H1 (cell line): ENCODE results near the gene HBB. TPM values are rescaled to one million over a fixed set of nuclear protein-coding genes. Genes with fewer than 3 reads are reported as not detected.

Experiments used
- CTCF ChIA-PET: fragments of 300-600 bp; sonication (Branson Sonifier 250); formaldehyde crosslinking; loops from one replicate; lab custom pipeline; 2021; ENCODE audit not compliant: partially characterized antibody; lab: Charles Lee
- POLR2A ChIA-PET: fragments of 300-600 bp; sonication (Branson Sonifier 250); formaldehyde crosslinking; loops from one replicate; lab custom pipeline; 2021; ENCODE audit warnings: inconsistent platforms; ENCODE audit not compliant: partially characterized antibody; lab: Charles Lee
- DNase-seq, 2 experiments: peaks; one replicate each; pipeline versions ENCODE4 v3.0.0 to v3.0.0-alpha.2; 2010 to 2022; ENCODE audit warnings: low spot score in 2 of 2, low read depth in 1 of 2, mixed read lengths in 1 of 2
- FAIRE-seq: peaks from 2 replicates; lab custom pipeline; 2011; peaks lifted over from hg19 to GRCh38; lab: Jason Lieb, UNC
- H2AFZ ChIP-seq: 2 replicates; pipeline ENCODE4 v1.8.1; 2012; ENCODE audit warnings: low read length, inconsistent platforms
- H2AK5ac ChIP-seq: 2 replicates; pipeline ENCODE4 v1.6.1; 2013; ENCODE audit warnings: low read depth, low read length
- H2BK120ac ChIP-seq: replicated peaks from 2 replicates; pipeline ENCODE3; 2013; ENCODE audit warnings: low read depth, low read length, inconsistent platforms
- H2BK12ac ChIP-seq: 2 replicates; pipeline ENCODE4 v1.6.1; 2013; ENCODE audit warnings: low read depth, low read length
- H2BK15ac ChIP-seq: 2 replicates; pipeline ENCODE4 v1.6.1; 2013; ENCODE audit warnings: low read length
- H2BK20ac ChIP-seq: 2 replicates; pipeline ENCODE4 v1.6.1; 2013; ENCODE audit warnings: low read length
- H2BK5ac ChIP-seq: 2 replicates; pipeline ENCODE4 v1.6.1; 2013; ENCODE audit warnings: low read depth, low read length
- H3K14ac ChIP-seq: 2 replicates; pipeline ENCODE4 v1.6.1; 2013; ENCODE audit warnings: inconsistent platforms; ENCODE audit not compliant: insufficient read length
- H3K18ac ChIP-seq: 2 replicates; pipeline ENCODE4 v1.6.1; 2013; ENCODE audit warnings: low read length; ENCODE audit errors: extremely low read depth
- H3K23ac ChIP-seq: 2 replicates; pipeline ENCODE4 v1.6.1; 2013; ENCODE audit warnings: inconsistent platforms; ENCODE audit not compliant: insufficient read length
- H3K23me2 ChIP-seq: 2 replicates; pipeline ENCODE4 v1.6.1; 2013; ENCODE audit warnings: low read depth, low read length
- H3K27ac ChIP-seq: 2 replicates; pipeline ENCODE4 v1.6.1; 2011; ENCODE audit warnings: low read depth, low read length, inconsistent platforms
- H3K27me3 ChIP-seq, 4 experiments: replicated peaks in 1 of 4; 1 replicate in 1 of 4; 2 replicates in 3 of 4; pipeline versions ENCODE4 v1.6.1 to v1.8.1; 2011 to 2013; ENCODE audit warnings: low read length in 3 of 4, mild to moderate bottlenecking in 3 of 4, inconsistent platforms in 2 of 4, mixed read lengths in 2 of 4, moderate library complexity in 1 of 4; ENCODE audit not compliant: control insufficient read depth in 3 of 4, insufficient read depth in 3 of 4; ENCODE audit errors: extremely low read depth in 1 of 4
- H3K36me3 ChIP-seq, 4 experiments: 2 replicates each; pipeline versions ENCODE4 v1.6.1 to v1.8.1; 2011 to 2013; ENCODE audit warnings: mild to moderate bottlenecking in 4 of 4, low read length in 3 of 4, moderate library complexity in 2 of 4, control low read depth in 1 of 4, inconsistent platforms in 1 of 4; ENCODE audit not compliant: insufficient read depth in 4 of 4, control insufficient read depth in 2 of 4
- H3K4ac ChIP-seq: replicated peaks from 2 replicates; pipeline ENCODE3; 2013; ENCODE audit warnings: low read length, low read depth, mixed read lengths, inconsistent platforms; ENCODE audit not compliant: insufficient read length
- H3K4me1 ChIP-seq, 4 experiments: replicated peaks in 1 of 4; 1 replicate in 1 of 4; 2 replicates in 3 of 4; pipeline versions ENCODE4 v1.6.1 to v1.8.1; 2011 to 2013; ENCODE audit warnings: low read length in 3 of 4, inconsistent platforms in 2 of 4, mixed read lengths in 1 of 4; ENCODE audit not compliant: insufficient read depth in 4 of 4, control insufficient read depth in 3 of 4
- H3K4me2 ChIP-seq, 2 experiments: 2 replicates each; pipeline versions ENCODE4 v1.6.1 to v1.8.1; 2011 to 2013; ENCODE audit warnings: low read depth in 2 of 2, low read length in 2 of 2, control low read depth in 1 of 2, inconsistent platforms in 1 of 2, mild to moderate bottlenecking in 1 of 2; ENCODE audit not compliant: insufficient read depth in 1 of 2
- H3K4me3 ChIP-seq, 4 experiments: fragments of 200-600, 300-600 bp in 1 of 4; sonication (generic), shearing (Covaris generic), sonication (Bioruptor Twin) in 1 of 4; 2 replicates each; pipeline versions ENCODE4 v1.5.1 to v1.8.1; 2011 to 2016; ENCODE audit warnings: low read length in 4 of 4, low read depth in 3 of 4, control low read depth in 2 of 4, inconsistent platforms in 2 of 4, mild to moderate bottlenecking in 2 of 4, mixed read lengths in 1 of 4, moderate library complexity in 1 of 4; ENCODE audit not compliant: insufficient read depth in 2 of 4; ENCODE audit errors: extremely low read depth in 1 of 4
- H3K56ac ChIP-seq: replicated peaks from 2 replicates; pipeline ENCODE3; 2013; ENCODE audit warnings: low read depth, mild to moderate bottlenecking, mixed read lengths, low read length, inconsistent platforms; ENCODE audit not compliant: insufficient read length
- H3K79me1 ChIP-seq: 2 replicates; pipeline ENCODE4 v1.6.1; 2013; ENCODE audit warnings: low read depth, low read length, control low read depth
- H3K79me2 ChIP-seq, 2 experiments: 2 replicates each; pipeline versions ENCODE4 v1.6.1 to v1.8.1; 2012 to 2013; ENCODE audit warnings: low read length in 2 of 2, mild to moderate bottlenecking in 2 of 2, inconsistent platforms in 1 of 2; ENCODE audit not compliant: insufficient read depth in 2 of 2, control insufficient read depth in 1 of 2
- H3K9ac ChIP-seq, 4 experiments: replicated peaks in 1 of 4; 1 replicate in 1 of 4; 2 replicates in 3 of 4; pipeline versions ENCODE4 v1.6.1 to v1.8.1; 2011 to 2013; ENCODE audit warnings: low read depth in 3 of 4, low read length in 3 of 4, control low read depth in 2 of 4, mild to moderate bottlenecking in 2 of 4, moderate library complexity in 2 of 4, inconsistent platforms in 1 of 4; ENCODE audit errors: extremely low read depth in 1 of 4
- H3K9me3 ChIP-seq, 2 experiments: 2 replicates each; pipeline versions ENCODE4 v1.6.1 to v1.8.1; 2012 to 2013; ENCODE audit warnings: mild to moderate bottlenecking in 2 of 2, moderate library complexity in 2 of 2, control low read depth in 1 of 2, inconsistent platforms in 1 of 2, low read depth in 1 of 2, low read length in 1 of 2, mixed read lengths in 1 of 2; ENCODE audit not compliant: insufficient read depth in 2 of 2
- H4K20me1 ChIP-seq, 2 experiments: replicated peaks in 1 of 2; 2 replicates each; pipeline versions ENCODE3 to v1.8.1; 2011 to 2013; ENCODE audit warnings: inconsistent platforms in 2 of 2, low read length in 2 of 2, mild to moderate bottlenecking in 1 of 2; ENCODE audit not compliant: insufficient read depth in 2 of 2, control insufficient read depth in 1 of 2
- H4K5ac ChIP-seq: 2 replicates; pipeline ENCODE4 v1.6.1; 2013; ENCODE audit warnings: low read length, low read depth, mixed read lengths, inconsistent platforms; ENCODE audit not compliant: insufficient read length
- H4K8ac ChIP-seq: 2 replicates; pipeline ENCODE4 v1.8.0; 2013; ENCODE audit warnings: mild to moderate bottlenecking, moderate library complexity, low read length, inconsistent platforms; ENCODE audit not compliant: insufficient read depth; ENCODE audit errors: extremely low read depth
- H4K91ac ChIP-seq: replicated peaks from 2 replicates; pipeline ENCODE3; 2013; ENCODE audit warnings: low read length, mixed read lengths, inconsistent platforms; ENCODE audit not compliant: insufficient read length
- BACH1 ChIP-seq: IDR thresholded peaks from 2 replicates; pipeline ENCODE4 v1.6.1; 2012; ENCODE audit warnings: low read length, improper control_type of control experiment
- CBX8 ChIP-seq: fragments of 300-800, 300-1000 bp; sonication (generic); IDR thresholded peaks from 2 replicates; pipeline ENCODE4 v1.7.1; 2016; ENCODE audit warnings: low read depth, low read length, borderline replicate concordance
- CEBPB ChIP-seq: IDR thresholded peaks from 2 replicates; pipeline ENCODE4 v1.6.1; 2012; ENCODE audit warnings: low read depth, low read length
- CREB1 ChIP-seq: IDR thresholded peaks from 2 replicates; pipeline ENCODE4 v1.6.1; 2012; ENCODE audit warnings: inconsistent platforms
- JUND ChIP-seq: IDR thresholded peaks from 2 replicates; pipeline ENCODE4 v1.6.1; 2011; ENCODE audit warnings: mild to moderate bottlenecking, improper control_type of control experiment, low read length
- NRF1 ChIP-seq: IDR thresholded peaks from 2 replicates; pipeline ENCODE4 v1.6.1; 2011; ENCODE audit warnings: mild to moderate bottlenecking, low read depth, low read length, improper control_type of control experiment
- POU5F1 ChIP-seq: IDR thresholded peaks from 2 replicates; pipeline ENCODE4 v1.6.1; 2011; ENCODE audit warnings: low read depth, mild to moderate bottlenecking, low read length, moderate library complexity
- RAD21 ChIP-seq, 2 experiments: IDR thresholded peaks in 1 of 2; conservative IDR thresholded peaks in 1 of 2; 2 replicates each; pipeline ENCODE4 v1.6.1; 2011; ENCODE audit warnings: low read depth in 2 of 2, low read length in 2 of 2, improper control_type of control experiment in 1 of 2, inconsistent platforms in 1 of 2, mild to moderate bottlenecking in 1 of 2, moderate library complexity in 1 of 2
- RFX5 ChIP-seq: IDR thresholded peaks from 2 replicates; pipeline ENCODE4 v1.6.1; 2011; ENCODE audit warnings: low read depth, low read length, improper control_type of control experiment, borderline replicate concordance
- SIN3A ChIP-seq, 2 experiments: IDR thresholded peaks in 1 of 2; conservative IDR thresholded peaks in 1 of 2; 2 replicates each; pipeline ENCODE4 v1.6.1; 2011 to 2012; ENCODE audit warnings: low read length in 2 of 2, improper control_type of control experiment in 1 of 2, low read depth in 1 of 2, mild to moderate bottlenecking in 1 of 2
- SIX5 ChIP-seq: IDR thresholded peaks from 2 replicates; pipeline ENCODE4 v1.6.1; 2011; ENCODE audit warnings: mild to moderate bottlenecking, low read depth, low read length
- SP2 ChIP-seq: IDR thresholded peaks from 2 replicates; pipeline ENCODE4 v1.6.1; 2012; ENCODE audit warnings: mild to moderate bottlenecking, low read length, inconsistent platforms
- TAF7 ChIP-seq: optimal IDR thresholded peaks from 2 replicates; pipeline ENCODE3; 2011; ENCODE audit warnings: low read depth, mild to moderate bottlenecking, inconsistent platforms, low read length, moderate library complexity, borderline replicate concordance
- WGBS, 2 experiments: shearing (Covaris generic) in 1 of 2; methylation state at CpG; one replicate each; pipeline versions ENCODE4 v1.1.6 to v1.1.7; 2013 to 2015; ENCODE audit warnings: low lambda C conversion rate in 2 of 2, mixed read lengths in 2 of 2, inconsistent platforms in 1 of 2, low coverage in 1 of 2, missing lambda C conversion rate in 1 of 2; ENCODE audit not compliant: insufficient replicate concordance in 2 of 2, insufficient coverage in 1 of 2, insufficient read length in 1 of 2; ENCODE audit errors: extremely low coverage in 1 of 2, missing lambda C conversion rate in 1 of 2; 5-methylcytosine and 5-hydroxymethylcytosine counted together
- polyA plus RNA-seq, 7 experiments: library from polyadenylated mRNA; depleted of rRNA in 3 of 7; stranded (reverse) in 5 of 7; unstranded in 2 of 7; fragments of >200 nt in 5 of 7; fragments of 200-250 nt in 2 of 7; gene quantifications; 1 replicate in 5 of 7; 2 replicates in 1 of 7; 4 replicates in 1 of 7; pipeline versions ENCODE4 v1.2.1 to v1.2.3, GENCODE V29; 2011 to 2013; ENCODE audit warnings: missing spikeins in 2 of 7, mixed read lengths in 2 of 7
- total RNA-seq: library from RNA; stranded (reverse); fragmentation: NEBNext Ultra II Directional; extraction: Animal tissue kit (Norgen Biotek cat#: 25700); gene quantifications from 2 replicates; pipeline ENCODE4 v1.2.1, GENCODE V29; 2021

HBB gene
- total and polyA plus RNA-seq, 2 of the 8 experiments (the other 6 are each of a cell fraction or from before 2014, with no cell fraction given): not detected

GRCh38 chr11:5238486-5238885 lies 11.6 kb upstream of the HBB start:
- TF ChIP-seq RAD21 (IDR thresholded peaks at IDR 0.05 in 1 of 2, conservative IDR thresholded peaks at IDR 0.05 in 1 of 2; ENCODE audit: low read depth in 2 of 2, low read length in 2 of 2): no peak
- TF ChIP-seq CREB1: no peak
- TF ChIP-seq SIX5: no peak
- no peak for TF ChIP-seq NRF1
- no peak for TF ChIP-seq BACH1
- no peak for TF ChIP-seq TAF7
- no peak for TF ChIP-seq SP2
- TF ChIP-seq JUND: no peak
- no peak for TF ChIP-seq SIN3A (conservative IDR thresholded peaks at IDR 0.05 in 1 of 2, IDR thresholded peaks at IDR 0.05 in 1 of 2; ENCODE audit: low read depth in 1 of 2, low read length in 2 of 2)
- TF ChIP-seq POU5F1: no peak
- TF ChIP-seq CBX8: no peak
- TF ChIP-seq RFX5: no peak
- TF ChIP-seq CEBPB: no peak
- TF ChIP-seq, all 59 proteins: peak for 0
- Histone ChIP-seq H3K23me2 (no peaks in the 10 kb centered on the region; the same call in 1 of the 2 replicates), H3K4me3 (no peak overlapping the region), H4K91ac (no peak overlapping the region), H2AK5ac (no peak overlapping the region), H4K8ac (no peak overlapping the region), H3K36me3 (no peaks in the 10 kb centered on the region), H3K23ac (no peak overlapping the region), H3K79me1 (no peaks in the 10 kb centered on the region), H3K9me3 (no peaks in the 10 kb centered on the region), H4K20me1 (no peaks in the 10 kb centered on the region), H3K56ac (no peak overlapping the region), H3K4ac (no peak overlapping the region), H2BK12ac (no peak overlapping the region), H3K4me1 (no peaks in the 10 kb centered on the region), H3K14ac (no peak overlapping the region), H3K18ac (no peak overlapping the region), H2BK120ac (no peak overlapping the region), H3K27me3 (no peaks in the 10 kb centered on the region), H2BK5ac (no peak overlapping the region), H2BK15ac (no peak overlapping the region), H2AFZ (no peak overlapping the region), H2BK20ac (no peak overlapping the region), H3K4me2 (no peak overlapping the region), H3K27ac (no peak overlapping the region), H4K5ac (no peak overlapping the region), H3K79me2 (no peaks in the 10 kb centered on the region), H3K9ac (no peak overlapping the region)
- ChIA-PET CTCF (interaction anchor here (0.8 kb wide), 1 partner anchor 52 kb away, joined by 3 read pairs; no protein-coding TSS in a partner anchor), POLR2A (no interaction called here)
- 88% methylated on average over 2 of the region's 2 CpGs; no CpG with 5 or more reads in 1 of the 2 experiments for WGBS, 2 experiments
- FAIRE-seq (no peak), DNase-seq (no peak)
